CD4-positive, alpha-beta T cell treated with Interleukin-17A for 4 hours (primary cell): ENCODE measurements around the gene OR10G4.
"Not testable (repeated sequence)": the region's sequence is repeated elsewhere in the genome, so short reads cannot be mapped to it uniquely, and the experiment has no call there.

Source experiments
- DNase-seq: peaks from one replicate; pipeline ENCODE4 v3.0.0-alpha.2; 2020; ENCODE audit warnings: mixed read lengths

The OR10G4 gene

GRCh38 chr11:124012697-124013096 is at the start of gene OR10G4:
OR10G4 (plus strand) TSS chr11:124012997; CDS start chr11:124015575, 2,578 bp downstream.
- no peak for DNase-seq

- DNase-seq = no peak
These were observed 39.0 kb upstream of the OR10G4 start for GRCh38 chr11:123973816-123974215.

GRCh38 chr11:123976770-123977560 is 35.8 kb upstream of the OR10G4 start:
- DNase-seq = no peak

GRCh38 chr11:123977731-123978347 is 35.0 kb upstream of the OR10G4 start, which contains the start of gene OR10S1:
OR10S1 (minus strand) TSS chr11:123977781; CDS start chr11:123977664, 117 bp downstream.
- no peak for DNase-seq

- no peak for DNase-seq
These were observed 33.5 kb upstream of the OR10G4 start for GRCh38 chr11:123979311-123979710.

- DNase-seq = no peak
These were observed 17.7 kb upstream of the OR10G4 start, which contains the start of gene OR10G6 for GRCh38 chr11:123995119-123995518. OR10G6 (minus strand) TSS chr11:123995161; CDS start chr11:123995161, 0 bp downstream.

GRCh38 chr11:124015837-124016236 is 3.0 kb downstream of the OR10G4 start:
- DNase-seq = not testable (repeated sequence)

- no peak for DNase-seq
These were observed 13.7 kb downstream of the OR10G4 start, which contains the start of gene OR10G8 for GRCh38 chr11:124026498-124026897. OR10G8 (plus strand) TSS chr11:124026798; CDS start chr11:124029623, 2,825 bp downstream.

GRCh38 chr11:124036666-124037065 is 23.9 kb downstream of the OR10G4 start:
- DNase-seq = no peak

GRCh38 chr11:124039557-124039956 is 26.8 kb downstream of the OR10G4 start:
- no peak for DNase-seq

- no peak for DNase-seq
These were observed 28.5 kb downstream of the OR10G4 start, which contains the start of gene OR10G7 for GRCh38 chr11:124041254-124041653. OR10G7 (minus strand) TSS chr11:124041325; CDS start chr11:124039001, 2,324 bp downstream.

GRCh38 chr11:124043420-124043819 is 30.6 kb downstream of the OR10G4 start:
- DNase-seq = no peak

- no peak for DNase-seq
These were observed 38.0 kb downstream of the OR10G4 start for GRCh38 chr11:124050748-124051147.

- no peak for DNase-seq
These were observed 40.2 kb downstream of the OR10G4 start for GRCh38 chr11:124052966-124053365.
